MCF 10A (cell line): Measurements from ENCODE around the gene SMARCC1. TPM values are rescaled to one million over a fixed set of nuclear protein-coding genes. Genes with fewer than 3 reads are reported as not detected.

Experiments used
- BruUV-seq: library from RNA; stranded (reverse); fragments of 400-500 nt; replicated peaks from 2 replicates; lab custom pipeline; 2021; lab: Mats Ljungman, UMichigan
- CTCF ChIA-PET: fragments of 300-600 bp; sonication (Branson Sonifier 250); formaldehyde crosslinking; extraction: SDS; loops from one replicate; lab custom pipeline; 2021; ENCODE audit warnings: antibody characterized with exemption, inconsistent platforms; lab: Yijun Ruan, JAX
- POLR2A ChIA-PET: fragments of 300-600, 350-650 bp; sonication (Branson Sonifier 250); formaldehyde crosslinking; extraction: SDS; loops from one replicate; lab custom pipeline; 2020; ENCODE audit warnings: antibody characterized with exemption, inconsistent platforms; lab: Yijun Ruan, JAX
- DNase-seq: peaks from one replicate; pipeline ENCODE4 v3.0.0-alpha.2; 2018; ENCODE audit not compliant: unreplicated experiment
- H3K27ac Mint-ChIP-seq: one replicate; pipeline ENCODE4 v1.8.0; 2022; ENCODE audit warnings: mild to moderate bottlenecking, low read depth, mixed read lengths; ENCODE audit not compliant: unreplicated experiment
- H3K27me3 Mint-ChIP-seq: one replicate; pipeline ENCODE4 v1.8.0; 2022; ENCODE audit warnings: mixed read lengths; ENCODE audit not compliant: insufficient read depth, unreplicated experiment
- H3K36me3 Mint-ChIP-seq: one replicate; pipeline ENCODE4 v1.8.0; 2022; ENCODE audit warnings: mild to moderate bottlenecking, moderate library complexity, mixed read lengths; ENCODE audit not compliant: insufficient read depth, unreplicated experiment
- H3K4me1 Mint-ChIP-seq: one replicate; pipeline ENCODE4 v1.8.0; 2022; ENCODE audit warnings: mixed read lengths; ENCODE audit not compliant: insufficient read depth, unreplicated experiment
- H3K4me3 Mint-ChIP-seq: one replicate; pipeline ENCODE4 v1.8.0; 2022; ENCODE audit warnings: mild to moderate bottlenecking, moderate library complexity, mixed read lengths; ENCODE audit not compliant: unreplicated experiment
- H3K9me3 Mint-ChIP-seq: one replicate; pipeline ENCODE4 v1.8.0; 2022; ENCODE audit warnings: mixed read lengths; ENCODE audit not compliant: unreplicated experiment
- CTCF ChIP-seq: fragments of 200-600 bp; IDR thresholded peaks from one replicate; pipeline ENCODE4 v1.8.0; 2022; ENCODE audit warnings: antibody characterized with exemption, mild to moderate bottlenecking; ENCODE audit not compliant: unreplicated experiment
- intact Hi-C: fragments of 100-400 bp; cut with micrococcal nuclease; formaldehyde crosslinking; loops from 2 replicates; pipeline ENCODE4 v1.14.1; 2022
- total RNA-seq: library from RNA; stranded (reverse); gene quantifications from 2 replicates; pipeline ENCODE4 v1.2.3, GENCODE V29; 2022

SMARCC1 gene
- total RNA-seq, 1 experiment from 2014 or later: 77.5 TPM

GRCh38 chr3:47802734-47803479 lies 21.2 kb upstream of the SMARCC1 start, which contains the start of gene DHX30:
TSS of gene DHX30 (plus strand) at chr3:47803138. CDS start at chr3:47810684, 7,546 bp downstream.
- DNase-seq: peak; percentile 80
- no peaks in the 10 kb centered on the region for H3K9me3 Mint-ChIP-seq
- TF ChIP-seq CTCF: no peak
- BruUV-seq: no TSS peak
- POLR2A ChIA-PET: interaction anchor here (0.5 to 3.0 kb wide), 12 partner anchors 10 to 1112 kb away, joined by 3 to 28 read pairs (median 4); partner anchors contain the start of genes ELP6, PTPN23 and SMARCC1
- no peaks in the 10 kb centered on the region for H3K27me3 Mint-ChIP-seq
- intact Hi-C loops: loop anchor here (5.0 kb wide), 1 partner anchor 281 kb away; no protein-coding TSS in a partner anchor
- CTCF ChIA-PET: interaction anchor here (0.6 to 0.8 kb wide), 3 partner anchors 22 to 348 kb away, joined by 3 to 4 read pairs (median 3); no protein-coding TSS in a partner anchor
- peaks cover 31% of the 10 kb centered on the region for H3K36me3 Mint-ChIP-seq
- peak within 1 kb of the TSS; percentile 97 for H3K27ac Mint-ChIP-seq
- peaks cover 12% of the 10 kb centered on the region for H3K4me1 Mint-ChIP-seq
- peak within 1 kb of the TSS; percentile 94 for H3K4me3 Mint-ChIP-seq

- intact Hi-C loops: loop anchor here (5.0 kb wide), 1 partner anchor 277 kb away; no protein-coding TSS in a partner anchor
- POLR2A ChIA-PET: no interaction called here
- no peaks in the 10 kb centered on the region for H3K9me3 Mint-ChIP-seq
- no peaks in the 10 kb centered on the region for H3K27me3 Mint-ChIP-seq
- H3K36me3 Mint-ChIP-seq: no peaks in the 10 kb centered on the region
- CTCF ChIA-PET: interaction anchor here (0.8 kb wide), 1 partner anchor 345 kb away, joined by 3 read pairs; no protein-coding TSS in a partner anchor
- H3K4me3 Mint-ChIP-seq: no peak overlapping the region
- peaks cover 12% of the 10 kb centered on the region for H3K4me1 Mint-ChIP-seq
- peak; percentile 13 for TF ChIP-seq CTCF
- BruUV-seq: no TSS peak
- DNase-seq: no peak
- H3K27ac Mint-ChIP-seq: no peak overlapping the region
These were observed 18.0 kb upstream of the SMARCC1 start for GRCh38 chr3:47799733-47800132.

GRCh38 chr3:47794544-47794943 lies 12.9 kb upstream of the SMARCC1 start:
- H3K36me3 Mint-ChIP-seq: no peaks in the 10 kb centered on the region
- H3K4me1 Mint-ChIP-seq: no peaks in the 10 kb centered on the region
- no peaks in the 10 kb centered on the region for H3K9me3 Mint-ChIP-seq
- H3K27ac Mint-ChIP-seq: no peak overlapping the region
- POLR2A ChIA-PET: no interaction called here
- no peak for DNase-seq
- no peak overlapping the region for H3K4me3 Mint-ChIP-seq
- CTCF ChIA-PET: interaction anchor here (0.6 to 1.4 kb wide), 4 partner anchors 30 to 1101 kb away, joined by 3 to 4 read pairs (median 4); partner anchors contain the start of gene ALS2CL
- intact Hi-C loops: no loop called here
- TF ChIP-seq CTCF: no peak
- no TSS peak for BruUV-seq
- no peaks in the 10 kb centered on the region for H3K27me3 Mint-ChIP-seq

- H3K27me3 Mint-ChIP-seq: no peaks in the 10 kb centered on the region
- no peaks in the 10 kb centered on the region for H3K9me3 Mint-ChIP-seq
- no peak overlapping the region for H3K27ac Mint-ChIP-seq
- ChIA-PET CTCF (no interaction called here), POLR2A (interaction anchor here (0.7 kb wide), 1 partner anchor 281 kb away, joined by 3 read pairs; no protein-coding TSS in a partner anchor)
- TF ChIP-seq CTCF: no peak
- no peak overlapping the region for H3K4me3 Mint-ChIP-seq
- no peaks in the 10 kb centered on the region for H3K4me1 Mint-ChIP-seq
- H3K36me3 Mint-ChIP-seq: no peaks in the 10 kb centered on the region
- BruUV-seq: no TSS peak
- no peak for DNase-seq
- intact Hi-C loops: no loop called here
These were observed 11.0 kb upstream of the SMARCC1 start for GRCh38 chr3:47792699-47793098.
